HEK293T (cell line): ENCODE results near the gene PDZK1IP1.

Experiments
- ARNT ChIP-seq: fragments of 450-650 bp; IDR thresholded peaks from 2 replicates; pipeline ENCODE4 v1.6.1; 2017; ENCODE audit warnings: mild to moderate bottlenecking
- NFRKB ChIP-seq: fragments of 450-650 bp; IDR thresholded peaks from 2 replicates; pipeline ENCODE4 v1.6.1; 2016; ENCODE audit warnings: mild to moderate bottlenecking, moderate library complexity
- SP1 ChIP-seq: fragments of 450-650 bp; IDR thresholded peaks from 2 replicates; pipeline ENCODE4 v1.6.1; 2017
- SUZ12 ChIP-seq: fragments of 450-650 bp; IDR thresholded peaks from 2 replicates; pipeline ENCODE4 v1.6.1; 2016; ENCODE audit warnings: mild to moderate bottlenecking

DNA sequence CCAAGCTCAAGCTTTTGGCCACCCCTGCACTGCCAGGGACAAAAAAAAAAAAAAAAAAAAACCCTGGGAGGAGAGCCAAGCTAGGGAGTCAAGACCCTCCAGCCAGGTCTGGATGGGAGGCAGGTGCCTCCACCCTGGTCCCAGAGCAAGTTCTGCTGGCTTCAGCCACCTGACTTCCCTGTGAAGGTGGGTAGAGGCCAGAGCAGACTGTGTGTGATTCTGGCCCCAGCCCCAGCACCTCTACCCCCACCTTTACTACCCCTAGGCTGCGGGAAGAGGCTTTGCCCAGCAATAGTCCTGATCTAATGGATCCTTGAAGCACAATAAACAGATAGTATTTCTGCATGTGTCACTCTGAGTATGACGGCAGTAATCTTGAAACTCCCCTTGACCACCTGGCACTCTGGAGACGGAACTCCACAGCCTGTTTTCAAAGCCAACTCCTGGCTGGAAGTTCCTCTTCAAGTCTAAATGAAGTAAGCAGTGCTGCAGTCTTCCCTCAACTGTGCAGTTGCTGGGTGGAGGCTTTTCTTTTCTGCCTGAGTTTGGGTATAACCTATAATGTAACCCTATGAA, 9.8 kb downstream of the PDZK1IP1 start:
- TF ChIP-seq ARNT (no peak), SP1 (no peak), NFRKB (no peak), SUZ12 (no peak)
